GM12864 (cell line): ENCODE data around the gene CHDH.

Experiments used
- DNase-seq: peaks from one replicate; pipeline ENCODE4 v3.0.0-alpha.2; 2011; ENCODE audit warnings: low read depth
- H3K4me3 ChIP-seq: 2 replicates; pipeline ENCODE4 v1.5.1; 2011; ENCODE audit warnings: mild to moderate bottlenecking, low read depth, low read length, control low read depth
- CTCF ChIP-seq: IDR thresholded peaks from 2 replicates; pipeline ENCODE4 v1.5.1; 2011; ENCODE audit warnings: low read depth, mild to moderate bottlenecking, moderate library complexity, low read length, control low read depth, inconsistent platforms; ENCODE audit errors: missing control alignments

CHDH gene

GRCh38 chr3:53833700-53834099, 12.5 kb downstream of the CHDH start:
- no peak for TF ChIP-seq CTCF
- no peak for DNase-seq
- no peak overlapping the region for H3K4me3 ChIP-seq

GRCh38 chr3:53833053-53833645, 13.1 kb downstream of the CHDH start:
- TF ChIP-seq CTCF: no peak
- no peak overlapping the region for H3K4me3 ChIP-seq
- DNase-seq: no peak

- H3K4me3 ChIP-seq: no peak overlapping the region
- no peak for TF ChIP-seq CTCF
- DNase-seq: no peak
These were observed 15.3 kb downstream of the CHDH start for GRCh38 chr3:53830944-53831343.

- H3K4me3 ChIP-seq: no peak overlapping the region
- TF ChIP-seq CTCF: no peak
- DNase-seq: no peak
These were observed 16.6 kb downstream of the CHDH start for GRCh38 chr3:53829605-53830004.

- TF ChIP-seq CTCF: no peak
- DNase-seq: no peak
- H3K4me3 ChIP-seq: no peak overlapping the region
These were observed 17.6 kb downstream of the CHDH start for GRCh38 chr3:53828581-53828980.

GRCh38 chr3:53826048-53826447, 20.2 kb downstream of the CHDH start:
- no peak overlapping the region for H3K4me3 ChIP-seq
- no peak for DNase-seq
- TF ChIP-seq CTCF: no peak

- no peak for DNase-seq
- TF ChIP-seq CTCF: no peak
- no peak overlapping the region for H3K4me3 ChIP-seq
These were observed 21.4 kb downstream of the CHDH start for GRCh38 chr3:53824795-53825194.
